ENCODE data around the gene LOXL3.

- TF ChIP-seq, protein P1, sequence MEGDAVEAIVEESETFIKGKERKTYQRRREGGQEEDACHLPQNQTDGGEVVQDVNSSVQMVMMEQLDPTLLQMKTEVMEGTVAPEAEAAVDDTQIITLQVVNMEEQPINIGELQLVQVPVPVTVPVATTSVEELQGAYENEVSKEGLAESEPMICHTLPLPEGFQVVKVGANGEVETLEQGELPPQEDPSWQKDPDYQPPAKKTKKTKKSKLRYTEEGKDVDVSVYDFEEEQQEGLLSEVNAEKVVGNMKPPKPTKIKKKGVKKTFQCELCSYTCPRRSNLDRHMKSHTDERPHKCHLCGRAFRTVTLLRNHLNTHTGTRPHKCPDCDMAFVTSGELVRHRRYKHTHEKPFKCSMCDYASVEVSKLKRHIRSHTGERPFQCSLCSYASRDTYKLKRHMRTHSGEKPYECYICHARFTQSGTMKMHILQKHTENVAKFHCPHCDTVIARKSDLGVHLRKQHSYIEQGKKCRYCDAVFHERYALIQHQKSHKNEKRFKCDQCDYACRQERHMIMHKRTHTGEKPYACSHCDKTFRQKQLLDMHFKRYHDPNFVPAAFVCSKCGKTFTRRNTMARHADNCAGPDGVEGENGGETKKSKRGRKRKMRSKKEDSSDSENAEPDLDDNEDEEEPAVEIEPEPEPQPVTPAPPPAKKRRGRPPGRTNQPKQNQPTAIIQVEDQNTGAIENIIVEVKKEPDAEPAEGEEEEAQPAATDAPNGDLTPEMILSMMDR (IDR thresholded peaks at IDR 0.05; ENCODE audit: low read depth, low read length, poor library complexity, severe bottlenecking), result no peak
- TF ChIP-seq EZH2phosphoT487 (IDR thresholded peaks at IDR 0.05; ENCODE audit: borderline replicate concordance, low read length), result no peak
These were observed 3.5 kb downstream of the LOXL3 start for GRCh38 chr2:74550231-74550630.

Data from DOHH2 (cell line).